SK-N-SH treated with all-trans-retinoic acid at 6 μM for 48 hours (cell line): ENCODE data around the gene GFRA1.

Experiments used
- ARNTL ChIP-seq: fragments of 450-650 bp; formaldehyde crosslinking; IDR thresholded peaks from 2 replicates; pipeline ENCODE4 v1.5.0; 2020; ENCODE audit warnings: low read depth, mild to moderate bottlenecking, moderate library complexity, borderline replicate concordance
- BACH2 ChIP-seq: fragments of 250-450 bp; sonication (Bioruptor Pico); IDR thresholded peaks from 2 replicates; pipeline ENCODE4 v1.9.0; 2021; ENCODE audit warnings: mild to moderate bottlenecking, borderline replicate concordance
- CSDC2 ChIP-seq: fragments of 250-450 bp; sonication (Bioruptor Pico); IDR thresholded peaks from 2 replicates; pipeline ENCODE4 v1.5.0; 2020; ENCODE audit warnings: mild to moderate bottlenecking, moderate library complexity
- ESRRG ChIP-seq: fragments of 250-450 bp; sonication (Bioruptor Pico); IDR thresholded peaks from 2 replicates; pipeline ENCODE4 v1.6.1; 2021; ENCODE audit warnings: mild to moderate bottlenecking
- ISL1 ChIP-seq: fragments of 250-450 bp; sonication (Bioruptor Pico); IDR thresholded peaks from 2 replicates; pipeline ENCODE4 v2.1.2; 2022; ENCODE audit warnings: mild to moderate bottlenecking, moderate library complexity
- RARB ChIP-seq: fragments of 250-450 bp; sonication (Bioruptor Pico); IDR thresholded peaks from 2 replicates; pipeline ENCODE4 v1.8.0; 2021; ENCODE audit warnings: mild to moderate bottlenecking, moderate library complexity
- ZFP30 ChIP-seq: fragments of 450-650 bp; formaldehyde crosslinking; IDR thresholded peaks from 2 replicates; pipeline ENCODE4 v1.5.0; 2022; ENCODE audit warnings: mild to moderate bottlenecking, moderate library complexity
- ZNF70 ChIP-seq: fragments of 450-650 bp; formaldehyde crosslinking; IDR thresholded peaks from 2 replicates; pipeline ENCODE4 v1.5.0; 2020; ENCODE audit warnings: mild to moderate bottlenecking, moderate library complexity
- TF ChIP-seq, protein P1 (sequence below): fragments of 250-450 bp; sonication (Bioruptor Pico); IDR thresholded peaks from 2 replicates; pipeline ENCODE4 v1.8.0; 2021; ENCODE audit warnings: low read depth, mild to moderate bottlenecking, moderate library complexity, borderline replicate concordance
- TF ChIP-seq, protein P2 (sequence below): fragments of 250-450 bp; sonication (Bioruptor Pico); IDR thresholded peaks from 2 replicates; pipeline ENCODE4 v1.5.1; 2020; ENCODE audit warnings: low read depth, mild to moderate bottlenecking, moderate library complexity
- TF ChIP-seq, protein P3 (sequence below): fragments of 250-450 bp; sonication (Bioruptor Pico); IDR thresholded peaks from 2 replicates; pipeline ENCODE4 v1.8.0; 2020; ENCODE audit warnings: mild to moderate bottlenecking, moderate library complexity, borderline replicate concordance

DNA sequence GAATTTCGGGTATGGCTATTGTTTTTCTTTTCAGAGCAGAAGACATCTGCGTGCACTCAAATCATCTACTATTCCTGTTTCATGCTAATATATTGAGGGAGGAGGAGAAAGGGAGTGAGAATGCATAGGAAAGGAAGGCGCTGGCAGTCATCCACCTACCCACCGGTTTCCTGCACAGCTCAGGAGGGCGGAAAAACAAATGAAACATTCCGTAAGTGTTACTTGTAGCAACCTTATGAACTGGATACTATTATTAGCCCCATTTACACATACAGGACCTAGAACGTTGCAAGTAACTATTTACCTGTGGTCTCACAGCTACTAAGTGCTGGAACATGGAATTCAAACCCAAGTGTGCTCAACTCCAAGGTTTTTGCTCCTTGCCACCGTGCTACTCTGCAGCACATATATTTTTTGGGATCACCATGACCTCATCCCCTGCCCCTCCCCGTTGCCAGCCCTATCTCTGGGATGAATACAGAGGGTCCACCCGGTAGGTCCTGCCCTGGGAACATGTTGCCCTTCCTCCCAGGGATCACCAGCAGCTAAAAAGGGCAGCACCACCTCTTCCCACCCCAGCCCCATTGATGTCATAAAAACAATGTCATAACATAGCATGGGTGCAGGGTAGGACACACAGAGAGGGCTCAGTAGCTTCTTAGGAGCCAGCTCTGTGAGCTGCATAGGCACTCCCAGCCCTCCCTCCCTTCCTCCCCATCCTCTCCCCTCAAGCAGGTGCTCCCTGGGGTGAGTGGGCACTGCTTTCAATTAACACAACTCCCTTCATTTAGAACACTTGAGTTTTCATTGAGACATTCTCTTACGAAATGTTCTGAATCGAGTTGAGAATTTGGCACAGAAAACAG lies 16.9 kb downstream of the GFRA1 start:
- TF ChIP-seq, protein P1, sequence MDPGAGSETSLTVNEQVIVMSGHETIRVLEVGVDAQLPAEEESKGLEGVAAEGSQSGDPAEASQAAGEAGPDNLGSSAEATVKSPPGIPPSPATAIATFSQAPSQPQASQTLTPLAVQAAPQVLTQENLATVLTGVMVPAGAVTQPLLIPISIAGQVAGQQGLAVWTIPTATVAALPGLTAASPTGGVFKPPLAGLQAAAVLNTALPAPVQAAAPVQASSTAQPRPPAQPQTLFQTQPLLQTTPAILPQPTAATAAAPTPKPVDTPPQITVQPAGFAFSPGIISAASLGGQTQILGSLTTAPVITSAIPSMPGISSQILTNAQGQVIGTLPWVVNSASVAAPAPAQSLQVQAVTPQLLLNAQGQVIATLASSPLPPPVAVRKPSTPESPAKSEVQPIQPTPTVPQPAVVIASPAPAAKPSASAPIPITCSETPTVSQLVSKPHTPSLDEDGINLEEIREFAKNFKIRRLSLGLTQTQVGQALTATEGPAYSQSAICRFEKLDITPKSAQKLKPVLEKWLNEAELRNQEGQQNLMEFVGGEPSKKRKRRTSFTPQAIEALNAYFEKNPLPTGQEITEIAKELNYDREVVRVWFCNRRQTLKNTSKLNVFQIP (CRISPR knock-in tag) = no peak
- TF ChIP-seq ZFP30 (CRISPR knock-in tag) (no peak), BACH2 (no peak), ARNTL (CRISPR knock-in tag) (no peak), ISL1 (no peak), CSDC2 (CRISPR knock-in tag) (no peak), ZNF70 (CRISPR knock-in tag) (no peak), ESRRG (CRISPR knock-in tag) (no peak), RARB (no peak)
- TF ChIP-seq, protein P2, sequence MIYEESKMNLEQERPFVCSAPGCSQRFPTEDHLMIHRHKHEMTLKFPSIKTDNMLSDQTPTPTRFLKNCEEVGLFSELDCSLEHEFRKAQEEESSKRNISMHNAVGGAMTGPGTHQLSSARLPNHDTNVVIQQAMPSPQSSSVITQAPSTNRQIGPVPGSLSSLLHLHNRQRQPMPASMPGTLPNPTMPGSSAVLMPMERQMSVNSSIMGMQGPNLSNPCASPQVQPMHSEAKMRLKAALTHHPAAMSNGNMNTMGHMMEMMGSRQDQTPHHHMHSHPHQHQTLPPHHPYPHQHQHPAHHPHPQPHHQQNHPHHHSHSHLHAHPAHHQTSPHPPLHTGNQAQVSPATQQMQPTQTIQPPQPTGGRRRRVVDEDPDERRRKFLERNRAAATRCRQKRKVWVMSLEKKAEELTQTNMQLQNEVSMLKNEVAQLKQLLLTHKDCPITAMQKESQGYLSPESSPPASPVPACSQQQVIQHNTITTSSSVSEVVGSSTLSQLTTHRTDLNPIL (CRISPR knock-in tag) = no peak
- TF ChIP-seq, protein P3, sequence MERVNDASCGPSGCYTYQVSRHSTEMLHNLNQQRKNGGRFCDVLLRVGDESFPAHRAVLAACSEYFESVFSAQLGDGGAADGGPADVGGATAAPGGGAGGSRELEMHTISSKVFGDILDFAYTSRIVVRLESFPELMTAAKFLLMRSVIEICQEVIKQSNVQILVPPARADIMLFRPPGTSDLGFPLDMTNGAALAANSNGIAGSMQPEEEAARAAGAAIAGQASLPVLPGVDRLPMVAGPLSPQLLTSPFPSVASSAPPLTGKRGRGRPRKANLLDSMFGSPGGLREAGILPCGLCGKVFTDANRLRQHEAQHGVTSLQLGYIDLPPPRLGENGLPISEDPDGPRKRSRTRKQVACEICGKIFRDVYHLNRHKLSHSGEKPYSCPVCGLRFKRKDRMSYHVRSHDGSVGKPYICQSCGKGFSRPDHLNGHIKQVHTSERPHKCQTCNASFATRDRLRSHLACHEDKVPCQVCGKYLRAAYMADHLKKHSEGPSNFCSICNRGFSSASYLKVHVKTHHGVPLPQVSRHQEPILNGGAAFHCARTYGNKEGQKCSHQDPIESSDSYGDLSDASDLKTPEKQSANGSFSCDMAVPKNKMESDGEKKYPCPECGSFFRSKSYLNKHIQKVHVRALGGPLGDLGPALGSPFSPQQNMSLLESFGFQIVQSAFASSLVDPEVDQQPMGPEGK (CRISPR knock-in tag) = no peak
